ENCODE data around the gene SEC61B.

- TF ChIP-seq CTCF (IDR thresholded peaks at IDR 0.05) (no peak; the same call in 1 of the 2 replicates), USF2 (CRISPR knock-in tag; IDR thresholded peaks at IDR 0.05) (no peak), NR3C1 (CRISPR knock-in tag; conservative IDR thresholded peaks at IDR 0.05; ENCODE audit: low read depth) (no peak), CREB1 (CRISPR knock-in tag; IDR thresholded peaks at IDR 0.05) (no peak), NR2C2 (CRISPR knock-in tag; IDR thresholded peaks at IDR 0.05) (no peak), SMAD4 (CRISPR knock-in tag; IDR thresholded peaks at IDR 0.05) (no peak), CBFB (CRISPR knock-in tag; IDR thresholded peaks at IDR 0.05; ENCODE audit: low read depth) (no peak), SP1 (CRISPR knock-in tag; conservative IDR thresholded peaks at IDR 0.05) (no peak), ZNF138 (CRISPR knock-in tag; conservative IDR thresholded peaks at IDR 0.05) (no peak)
- TF ChIP-seq, protein P1, sequence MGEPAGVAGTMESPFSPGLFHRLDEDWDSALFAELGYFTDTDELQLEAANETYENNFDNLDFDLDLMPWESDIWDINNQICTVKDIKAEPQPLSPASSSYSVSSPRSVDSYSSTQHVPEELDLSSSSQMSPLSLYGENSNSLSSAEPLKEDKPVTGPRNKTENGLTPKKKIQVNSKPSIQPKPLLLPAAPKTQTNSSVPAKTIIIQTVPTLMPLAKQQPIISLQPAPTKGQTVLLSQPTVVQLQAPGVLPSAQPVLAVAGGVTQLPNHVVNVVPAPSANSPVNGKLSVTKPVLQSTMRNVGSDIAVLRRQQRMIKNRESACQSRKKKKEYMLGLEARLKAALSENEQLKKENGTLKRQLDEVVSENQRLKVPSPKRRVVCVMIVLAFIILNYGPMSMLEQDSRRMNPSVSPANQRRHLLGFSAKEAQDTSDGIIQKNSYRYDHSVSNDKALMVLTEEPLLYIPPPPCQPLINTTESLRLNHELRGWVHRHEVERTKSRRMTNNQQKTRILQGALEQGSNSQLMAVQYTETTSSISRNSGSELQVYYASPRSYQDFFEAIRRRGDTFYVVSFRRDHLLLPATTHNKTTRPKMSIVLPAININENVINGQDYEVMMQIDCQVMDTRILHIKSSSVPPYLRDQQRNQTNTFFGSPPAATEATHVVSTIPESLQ (CRISPR knock-in tag; IDR thresholded peaks at IDR 0.05) = no peak
- TF ChIP-seq, protein P2, sequence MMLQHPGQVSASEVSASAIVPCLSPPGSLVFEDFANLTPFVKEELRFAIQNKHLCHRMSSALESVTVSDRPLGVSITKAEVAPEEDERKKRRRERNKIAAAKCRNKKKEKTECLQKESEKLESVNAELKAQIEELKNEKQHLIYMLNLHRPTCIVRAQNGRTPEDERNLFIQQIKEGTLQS (CRISPR knock-in tag; conservative IDR thresholded peaks at IDR 0.05) = no peak
These were observed 42.1 kb downstream of the SEC61B start for GRCh38 chr9:99264070-99264680.

Data from WTC11 (cell line).